Measurements from ENCODE around the gene LUC7L2.
"Not testable (repeated sequence)": the region's sequence is repeated elsewhere in the genome, so short reads cannot be mapped to it uniquely, and the experiment has no call there.

LUC7L2 gene

DNA sequence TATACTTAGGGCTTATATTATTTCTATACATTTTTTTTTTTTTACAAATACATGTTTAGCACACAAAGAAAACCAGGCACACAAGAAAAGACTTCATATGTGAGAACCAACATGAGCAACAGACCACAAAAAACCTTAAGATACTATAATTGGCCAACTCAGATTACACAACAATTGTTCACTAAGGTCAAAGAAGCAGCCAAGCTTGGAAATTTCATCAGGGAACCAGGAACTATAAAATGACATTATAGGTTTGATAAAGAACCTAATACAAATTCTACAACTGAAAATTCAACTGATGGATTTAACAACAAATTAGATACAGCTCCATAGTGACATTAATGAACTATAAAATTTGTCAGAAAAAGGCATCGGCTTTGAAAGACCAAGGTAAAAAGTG, 4.4 kb upstream of the LUC7L2 start:
- DNase-seq (ENCODE audit: low spot score), result no peak

DNA sequence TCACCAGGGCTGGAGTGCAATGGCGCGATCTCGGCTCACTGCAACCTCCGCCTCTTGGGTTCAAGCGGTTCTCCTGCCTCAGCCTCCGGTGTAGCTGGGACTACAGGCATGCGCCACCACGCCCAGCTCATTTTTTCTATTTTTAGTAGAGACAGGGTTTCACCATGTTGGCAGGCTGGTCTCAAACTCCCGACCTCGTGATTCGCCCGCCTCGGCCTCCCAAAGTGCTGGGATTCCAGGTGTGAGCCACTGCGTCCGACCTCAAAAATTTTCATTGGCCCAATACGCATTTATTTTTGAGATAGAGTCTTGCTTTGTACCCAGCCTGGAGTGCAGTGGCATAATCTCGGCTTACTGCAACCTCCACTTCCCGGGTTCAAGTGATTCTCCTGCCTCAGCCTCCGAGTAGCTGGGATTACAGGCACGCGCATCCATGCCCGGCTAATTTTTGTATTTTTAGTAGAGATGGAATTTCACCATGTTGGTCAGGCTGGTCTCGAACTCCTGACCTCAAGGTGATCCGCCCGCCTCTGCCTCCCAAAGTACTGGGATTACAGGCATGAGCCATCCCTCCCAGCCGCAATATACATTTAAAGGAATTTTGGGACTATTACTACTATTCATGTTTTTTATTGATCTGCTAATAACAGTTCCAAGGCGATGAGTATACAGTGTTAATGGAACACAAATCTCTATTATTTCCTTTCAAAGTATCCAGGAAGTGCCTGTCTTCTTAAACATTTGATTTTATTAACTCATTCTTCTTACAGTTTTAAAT, 1.8 kb upstream of the LUC7L2 start:
- DNase-seq (ENCODE audit: low spot score), result not testable (repeated sequence)

DNA sequence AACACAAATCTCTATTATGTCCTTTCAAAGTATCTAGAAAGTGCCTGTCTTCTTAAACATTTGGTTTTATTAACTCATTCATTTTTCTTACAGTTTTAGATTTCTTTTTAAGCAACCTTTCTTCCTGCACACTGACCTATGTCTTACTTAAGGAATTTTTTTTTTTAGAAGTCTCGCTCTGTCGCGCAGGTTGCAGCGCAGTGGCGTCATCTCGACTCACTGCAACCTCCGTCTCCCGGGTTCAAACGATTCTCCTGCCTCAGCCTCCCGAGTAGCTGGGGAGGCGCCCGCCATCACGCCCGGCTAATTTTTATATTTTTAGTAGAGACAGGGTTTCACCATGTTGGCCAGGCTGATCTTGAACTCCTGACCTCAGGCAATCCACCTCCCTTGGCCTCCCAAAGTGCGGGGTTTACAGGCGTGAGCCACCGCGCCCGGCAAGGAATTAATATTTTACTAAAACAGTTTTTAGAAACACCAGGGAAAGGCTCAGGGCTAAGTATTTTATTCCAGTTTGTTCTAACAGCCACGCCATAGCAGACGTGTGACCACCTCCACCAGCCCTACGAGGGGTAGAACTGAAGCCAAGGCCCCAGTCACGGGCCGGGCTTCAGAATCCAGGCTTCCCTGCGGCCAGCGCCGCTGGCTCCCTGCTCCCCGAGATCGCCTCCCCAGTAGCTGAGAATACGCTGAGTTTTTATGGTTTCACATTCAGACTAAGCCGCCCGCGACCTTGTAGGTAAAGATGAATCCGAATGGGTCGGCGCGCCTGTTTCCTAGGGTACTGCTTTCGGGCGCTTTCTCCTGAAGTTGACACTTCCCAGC, 941 bp upstream of the LUC7L2 start:
- peak; percentile 52 for DNase-seq (ENCODE audit: low spot score)

DNA sequence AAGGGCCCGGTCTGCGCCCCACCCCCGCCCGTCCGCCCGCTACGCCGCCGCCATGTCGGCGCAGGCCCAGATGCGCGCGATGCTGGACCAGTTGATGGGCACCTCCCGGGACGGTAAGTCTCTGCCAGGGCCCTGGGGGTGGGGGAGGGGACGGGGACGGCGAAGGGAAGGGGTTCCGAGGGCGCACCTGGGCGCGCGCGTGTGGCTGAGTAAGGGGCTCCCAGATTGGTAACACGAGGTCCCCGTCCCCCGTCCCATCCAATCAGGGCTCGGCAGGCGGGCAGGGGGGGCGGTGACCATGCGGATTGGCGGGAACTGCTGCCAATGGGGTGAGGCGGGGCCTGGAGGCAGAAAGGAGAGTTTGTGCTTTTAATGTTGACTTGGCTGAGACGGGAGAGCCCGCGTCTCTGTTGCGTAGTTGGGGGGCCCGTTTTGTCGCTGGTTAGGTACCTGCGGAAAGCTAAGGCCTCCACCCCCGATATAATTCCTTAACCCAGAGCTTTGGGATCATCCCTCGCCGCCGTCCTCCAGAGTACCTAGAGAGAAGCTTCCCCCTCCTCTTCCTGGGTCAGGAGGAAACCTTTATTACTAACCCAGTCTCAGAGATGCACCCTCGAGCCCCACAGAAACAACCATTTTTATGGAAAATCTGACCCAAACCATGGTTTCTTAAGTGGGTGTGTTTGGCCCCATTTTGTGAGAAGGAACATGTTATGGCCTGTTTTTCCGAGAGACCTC, 685 bp downstream of the LUC7L2 start:
- peak; percentile 98 for DNase-seq (ENCODE audit: low spot score)

DNA sequence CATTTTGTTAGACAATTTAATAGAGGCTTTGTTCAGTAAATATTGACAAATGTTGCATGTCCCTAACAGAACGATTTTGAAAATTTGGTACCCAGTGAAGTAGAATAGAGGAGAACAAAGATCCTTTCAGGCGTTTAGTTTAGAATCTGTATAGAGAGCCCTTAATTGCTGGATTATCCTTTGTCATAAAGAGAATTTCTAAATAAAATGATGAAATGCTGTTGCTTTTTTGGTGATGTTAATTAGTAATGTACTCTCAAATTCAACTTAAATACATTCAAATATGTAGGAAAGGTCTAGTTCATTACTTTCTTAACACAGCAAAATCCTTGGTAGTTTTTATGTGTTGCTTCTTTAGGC, 1.2 kb downstream of the LUC7L2 start:
- DNase-seq (ENCODE audit: low spot score), result no peak

DNA sequence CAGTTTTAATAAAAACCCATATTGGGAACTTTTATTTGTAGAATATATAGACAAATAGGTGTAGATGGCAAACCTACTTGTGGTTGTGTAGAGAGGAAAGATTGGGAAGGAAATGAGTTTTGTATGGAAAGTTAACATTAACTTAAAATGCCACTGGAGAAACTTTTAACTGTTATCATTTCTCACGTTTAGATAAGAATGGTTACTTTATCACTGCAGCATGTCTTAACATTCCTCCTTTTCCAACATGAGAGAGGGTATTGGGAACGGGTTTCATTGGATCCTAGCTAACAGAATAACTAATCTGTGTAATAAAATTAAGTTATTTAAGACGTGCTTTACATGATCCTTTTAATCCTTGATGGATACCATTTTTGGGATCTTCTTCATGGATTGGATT, 1.8 kb downstream of the LUC7L2 start:
- DNase-seq (ENCODE audit: low spot score), result no peak

DNA sequence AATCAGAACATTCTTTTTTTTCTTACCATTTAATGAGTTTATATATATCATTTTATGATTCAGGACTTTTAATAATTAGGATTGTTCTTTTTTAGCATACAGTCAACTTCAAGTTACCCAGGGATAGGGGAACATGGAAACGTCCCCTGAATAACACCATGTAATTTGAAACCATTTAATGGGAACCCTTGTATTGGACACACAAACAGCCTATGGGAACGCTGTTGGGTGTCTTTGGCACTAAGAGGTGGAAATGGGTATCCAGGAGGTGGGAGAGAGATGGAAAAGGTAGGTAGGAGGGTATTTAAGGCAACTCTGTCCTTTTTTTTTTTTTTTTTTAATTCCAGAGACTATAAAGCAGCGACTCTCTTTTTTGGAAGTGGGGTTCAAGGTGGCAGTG, 2.6 kb downstream of the LUC7L2 start:
- DNase-seq (ENCODE audit: low spot score), result peak; percentile 6

DNA sequence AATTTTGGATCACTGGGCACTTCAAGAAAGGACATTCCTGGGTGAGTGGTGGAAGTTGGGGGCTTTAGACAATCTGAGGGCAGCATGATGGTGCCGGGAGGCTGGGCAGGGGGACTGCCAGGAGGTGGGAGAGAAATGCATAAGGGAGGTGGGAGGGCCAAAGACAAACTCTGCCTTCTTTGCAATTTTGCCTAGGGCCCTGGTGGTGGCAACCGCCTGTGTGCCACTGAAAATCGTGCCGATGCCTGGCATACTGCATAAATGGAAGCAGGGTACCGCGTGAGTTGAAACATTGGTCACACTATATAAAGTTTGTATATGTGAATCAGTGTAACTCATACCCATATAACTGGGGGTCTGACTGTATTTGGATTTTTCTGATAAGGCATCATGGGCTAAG, 3.3 kb downstream of the LUC7L2 start:
- DNase-seq (ENCODE audit: low spot score), result no peak

DNA sequence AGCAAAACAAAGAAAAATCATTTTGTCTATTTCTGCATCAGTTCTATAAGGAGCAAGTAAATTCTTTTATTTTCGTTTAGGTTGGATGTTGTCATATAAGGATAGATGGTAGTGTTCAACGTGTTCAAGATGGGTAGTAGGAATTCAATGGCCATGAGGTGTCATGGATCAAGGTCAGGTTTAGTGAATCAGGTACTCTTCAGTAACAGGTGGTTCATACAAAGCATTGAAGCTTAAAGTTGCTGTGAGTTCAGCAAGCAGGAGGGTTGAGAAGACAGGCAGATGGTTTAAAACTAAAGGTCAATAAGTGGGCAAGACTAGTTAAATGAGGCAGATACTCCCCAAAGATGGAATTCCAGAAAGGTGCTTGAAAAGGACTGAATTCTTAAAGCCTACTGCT, 5.6 kb downstream of the LUC7L2 start:
- DNase-seq (ENCODE audit: low spot score), result no peak

DNA sequence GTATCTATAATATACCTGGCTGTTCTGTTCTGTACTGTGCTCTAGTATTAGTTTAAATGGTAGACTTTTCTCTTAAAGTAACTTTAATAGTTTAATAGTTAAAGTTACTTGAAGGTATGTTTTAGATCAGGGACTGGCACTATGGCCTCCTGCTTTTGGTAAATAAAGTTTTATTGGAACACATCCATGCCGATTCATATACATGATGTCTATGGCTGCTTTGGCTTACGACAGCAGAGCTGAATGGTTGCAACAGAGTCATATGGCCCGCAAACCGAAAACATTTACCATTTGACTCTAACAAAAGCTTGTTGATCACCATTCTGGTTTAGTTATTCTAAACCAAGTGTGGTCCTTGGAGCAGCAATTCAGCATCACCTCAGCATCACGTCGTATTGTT, 6.7 kb downstream of the LUC7L2 start:
- DNase-seq (ENCODE audit: low spot score), result no peak

DNA sequence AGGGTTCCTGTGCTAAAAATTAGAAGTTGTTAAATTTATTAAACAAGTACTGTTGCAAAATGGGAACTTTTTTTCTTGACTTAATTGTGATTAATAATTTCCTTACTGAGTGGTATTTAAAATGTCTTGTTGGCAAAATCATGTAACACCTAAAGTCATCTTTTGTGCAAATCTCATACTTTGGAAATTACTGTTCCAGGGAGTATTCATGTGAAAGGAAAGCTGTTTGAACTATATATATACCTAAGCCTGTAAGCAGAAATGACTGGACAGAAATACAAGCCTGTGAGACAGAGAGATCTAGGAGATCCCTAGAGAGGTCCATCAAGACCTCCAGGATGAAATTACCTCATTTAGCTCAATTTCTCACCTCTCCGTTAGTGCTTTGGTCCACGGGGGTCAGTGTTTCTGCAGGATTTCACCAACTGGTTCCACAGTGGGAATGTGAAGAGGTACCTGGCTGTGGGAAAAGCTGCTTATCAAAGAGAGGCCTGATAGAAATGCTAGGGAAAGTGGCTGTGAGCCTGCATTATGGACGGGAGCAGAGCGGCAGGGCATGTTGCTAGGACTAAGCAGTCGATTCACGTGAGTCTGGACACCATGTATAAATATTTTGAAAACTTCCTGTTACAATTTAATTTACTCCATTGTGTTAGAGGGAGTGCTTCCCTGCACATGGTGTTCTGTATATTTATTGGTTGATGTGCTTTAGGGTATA, 7.9 kb downstream of the LUC7L2 start:
- no peak for DNase-seq (ENCODE audit: low spot score)

DNA sequence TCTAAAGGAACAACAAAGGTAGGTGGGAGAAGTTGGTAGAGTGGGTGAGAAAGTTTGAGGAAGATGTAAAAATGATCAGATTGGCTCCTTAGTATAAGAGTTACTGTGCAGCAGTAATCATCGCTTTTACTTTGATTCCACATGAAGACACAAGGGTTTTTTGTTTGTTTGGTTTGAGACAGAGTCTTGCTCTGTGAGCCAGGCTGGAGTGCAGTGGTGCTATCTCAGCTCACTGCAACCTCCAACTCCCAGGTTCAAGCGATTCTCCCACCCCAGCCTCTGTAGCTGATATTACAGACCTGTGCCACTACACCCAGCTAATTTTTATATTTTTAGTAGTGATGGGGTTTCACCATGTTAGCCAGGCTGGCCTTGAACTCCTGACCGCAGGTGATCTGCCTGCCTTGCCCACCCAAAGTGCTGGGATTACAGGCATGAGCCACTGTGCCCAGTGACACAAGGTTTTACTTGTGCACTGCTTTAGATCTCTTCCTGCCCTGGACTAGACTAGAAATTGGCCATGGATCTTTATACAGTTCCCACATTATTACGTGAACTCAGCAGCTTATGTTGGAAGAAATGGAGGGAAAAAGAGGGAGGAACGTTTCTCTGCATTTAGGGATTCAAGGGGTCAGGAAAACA, 10.7 kb downstream of the LUC7L2 start:
- DNase-seq (ENCODE audit: low spot score), result no peak

DNA sequence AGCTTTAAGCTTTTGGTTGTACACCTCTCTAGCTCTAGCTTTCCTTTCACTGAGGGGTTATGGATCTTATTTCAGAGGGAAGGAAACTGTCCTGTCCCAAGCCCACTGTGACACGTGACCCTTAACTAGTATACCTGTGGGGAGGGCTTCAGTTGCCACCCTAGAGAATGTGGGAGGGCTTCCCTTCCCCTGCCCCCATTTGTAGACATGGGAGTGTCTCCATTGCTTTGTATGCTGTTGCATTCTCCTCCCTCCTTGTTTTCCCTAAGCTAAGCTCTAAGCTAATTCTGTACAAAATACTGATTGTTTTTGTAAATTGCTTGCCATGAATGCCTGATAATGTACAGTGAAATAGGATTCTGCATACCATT, 11.2 kb downstream of the LUC7L2 start:
- no peak for DNase-seq (ENCODE audit: low spot score)

DNA sequence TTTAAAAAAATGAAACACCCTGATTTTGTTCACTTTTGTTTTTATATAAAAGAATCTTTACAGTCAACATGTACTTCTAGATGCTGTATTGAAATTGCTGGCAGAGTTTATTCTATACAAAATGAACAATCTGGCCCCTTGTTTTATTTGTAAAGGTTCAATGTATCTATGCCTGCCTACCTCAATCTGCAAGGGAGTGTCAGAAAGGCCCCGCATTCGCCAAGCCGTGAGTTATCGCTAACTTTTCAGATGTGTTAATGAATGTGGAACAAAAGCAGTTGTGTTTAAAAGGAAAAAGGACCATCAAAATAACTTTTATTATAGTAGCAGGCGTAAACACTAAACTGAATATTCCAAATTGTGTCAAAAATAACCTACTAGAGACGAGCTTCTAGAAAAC, 14.6 kb downstream of the LUC7L2 start:
- DNase-seq (ENCODE audit: low spot score), result no peak

DNA sequence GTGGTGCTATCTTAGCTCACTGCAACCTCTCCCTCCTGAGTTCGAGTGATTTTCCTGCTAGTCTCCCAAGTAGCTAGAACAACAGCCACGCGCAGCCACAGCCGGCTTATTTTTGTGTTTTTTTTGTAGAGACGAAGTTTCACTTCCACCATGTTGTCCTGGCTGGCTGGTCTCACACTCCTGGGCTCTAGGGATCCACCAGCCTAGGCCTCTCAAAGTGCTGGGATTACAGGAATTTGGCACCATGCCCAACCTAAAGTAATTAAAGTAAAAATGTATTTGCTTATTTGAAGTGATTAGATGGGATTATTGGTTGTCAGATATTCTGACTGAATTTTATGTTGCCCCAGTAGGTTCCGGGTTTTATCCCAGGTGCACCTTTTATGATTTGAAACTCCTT, 22.7 kb downstream of the LUC7L2 start:
- no peak for DNase-seq (ENCODE audit: low spot score)

DNA sequence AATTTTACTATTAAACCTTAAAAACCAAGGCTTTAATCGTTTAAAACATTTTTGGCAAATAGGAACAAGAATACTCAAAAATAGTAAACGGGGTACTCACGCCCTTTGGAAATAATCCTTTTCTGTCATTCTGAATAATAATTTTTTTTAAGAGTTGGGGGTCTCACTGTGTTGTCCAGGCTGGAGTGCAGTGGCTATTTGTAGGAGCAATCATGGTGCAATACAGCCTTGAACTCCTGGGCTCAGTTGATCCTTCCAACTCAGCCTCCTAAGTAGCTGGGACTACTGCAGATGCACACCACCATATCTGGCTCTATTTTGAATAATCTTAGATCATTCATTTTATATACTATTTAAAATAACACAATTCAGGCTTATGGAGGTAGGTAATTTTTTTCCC, 24.9 kb downstream of the LUC7L2 start:
- DNase-seq (ENCODE audit: low spot score), result no peak

DNA sequence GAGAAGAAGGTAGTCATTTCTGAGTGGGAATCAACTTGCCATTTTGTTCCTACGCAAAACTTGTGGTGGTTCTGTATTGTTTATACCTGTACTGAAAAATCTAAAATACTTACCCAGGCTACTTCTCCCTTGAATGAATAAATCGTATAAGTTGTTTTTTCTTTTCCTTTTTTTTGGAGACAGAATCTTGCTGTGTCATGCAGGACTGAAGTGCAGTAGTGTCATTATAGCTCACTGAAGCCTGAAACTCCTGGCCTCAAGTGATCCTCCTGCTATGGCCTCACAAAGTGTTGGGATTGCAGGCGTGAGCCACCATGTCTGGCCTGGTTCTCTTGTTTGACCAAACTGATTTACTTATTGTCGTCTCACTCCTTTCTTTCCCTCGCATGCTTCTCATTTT, 27.9 kb downstream of the LUC7L2 start:
- no peak for DNase-seq (ENCODE audit: low spot score)

DNA sequence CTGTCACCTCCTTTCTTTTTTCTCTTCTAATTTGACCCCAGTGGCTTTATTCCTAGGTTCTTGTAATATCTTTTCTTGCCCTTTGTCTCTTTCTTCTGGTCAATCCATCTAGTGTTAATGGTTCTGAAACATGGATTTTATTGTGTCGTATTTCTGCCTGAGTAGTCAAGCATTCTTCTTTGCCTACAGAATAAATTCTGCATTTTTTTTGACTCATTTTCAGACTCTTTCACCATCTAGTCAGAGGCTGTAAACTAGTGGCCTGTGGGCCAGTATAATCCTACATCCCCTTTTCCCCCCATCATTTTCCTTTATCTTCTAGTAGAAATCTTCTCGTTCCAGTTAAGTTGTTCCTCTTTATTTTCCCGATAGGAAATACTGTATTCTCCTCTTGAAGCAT, 29.4 kb downstream of the LUC7L2 start:
- no peak for DNase-seq (ENCODE audit: low spot score)

DNA sequence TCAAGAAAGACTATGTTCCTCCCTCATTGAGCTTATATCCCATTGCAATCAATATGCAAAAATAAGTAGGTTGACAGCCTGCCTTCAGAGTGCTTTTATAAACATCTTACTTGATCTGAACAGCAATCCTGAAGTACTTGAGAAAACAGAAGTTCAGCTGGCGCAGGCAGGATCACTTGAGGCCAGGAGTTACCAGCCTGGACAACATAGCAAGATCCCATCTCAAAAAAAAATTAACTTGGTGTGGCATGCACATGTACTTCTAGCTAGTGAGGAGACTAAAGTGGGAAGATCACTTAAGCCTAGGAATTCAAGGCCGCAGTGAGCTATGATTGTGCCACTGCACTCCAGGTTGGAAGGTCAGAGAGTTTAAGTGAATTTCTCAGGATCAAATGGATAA, 30.1 kb downstream of the LUC7L2 start:
- no peak for DNase-seq (ENCODE audit: low spot score)

DNA sequence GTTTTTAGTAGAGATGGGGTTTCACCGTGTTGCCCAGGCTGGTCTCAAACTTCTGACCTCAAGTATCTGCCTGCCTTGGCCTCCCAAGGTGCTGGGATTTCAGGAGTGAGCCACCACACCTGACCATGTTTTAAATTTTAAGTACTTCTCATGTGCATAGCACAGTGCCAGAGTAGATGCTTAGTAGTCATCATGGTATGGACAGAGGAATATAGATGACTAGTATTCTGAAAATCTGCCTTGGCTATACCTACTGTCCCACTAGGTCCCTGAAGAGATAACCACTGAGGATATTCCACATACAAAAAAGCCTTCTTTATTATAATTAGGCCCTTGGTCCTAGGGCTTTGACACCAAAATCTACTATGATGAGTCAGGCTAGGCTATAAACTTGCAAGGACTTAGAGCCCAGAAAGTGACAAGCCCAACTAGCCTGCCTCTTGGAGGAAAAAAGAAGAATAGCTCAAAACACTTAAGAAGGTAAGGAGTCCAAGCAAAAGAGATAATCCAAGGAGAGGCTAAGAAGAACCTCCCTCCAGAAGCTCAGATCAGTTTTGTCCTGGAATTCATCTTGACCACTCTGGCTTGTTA, 34.0 kb downstream of the LUC7L2 start:
- DNase-seq (ENCODE audit: low spot score), result no peak

DNA sequence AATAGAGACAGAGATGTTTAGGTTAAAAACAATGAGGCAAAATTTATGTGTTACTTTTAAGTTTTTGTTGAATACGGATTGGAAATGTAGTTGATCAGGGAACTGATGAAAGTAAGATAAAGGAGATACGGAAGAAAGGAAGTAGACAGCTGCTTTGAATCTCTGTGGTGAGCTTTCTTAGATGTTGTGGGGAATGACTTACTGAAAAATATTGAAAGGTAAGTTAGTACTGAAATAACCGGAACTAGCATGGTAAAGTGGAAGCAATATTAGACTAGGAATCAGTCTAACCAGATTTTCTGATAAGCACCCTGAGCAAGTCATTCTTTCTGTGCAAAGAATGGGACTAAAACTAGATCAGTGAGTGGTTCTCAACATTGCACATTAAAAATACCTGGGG, 34.8 kb downstream of the LUC7L2 start:
- no peak for DNase-seq (ENCODE audit: low spot score)
